ENCODE data around the gene SLCO3A1.

SLCO3A1 gene

GRCh38 chr15:91853511-91853947 lies at the start of gene SLCO3A1:
Gene SLCO3A1 (plus strand): TSS chr15:91853708.
- no peak within 1 kb of the TSS for H3K4me3 ChIP-seq (ENCODE audit: low read depth, low read length)
- no peak for TF ChIP-seq CTCF (IDR thresholded peaks at IDR 0.05; ENCODE audit: low read depth, low read length)

GRCh38 chr15:91807122-91807521 lies 46.4 kb upstream of the SLCO3A1 start:
- TF ChIP-seq CTCF (IDR thresholded peaks at IDR 0.05; ENCODE audit: low read depth, low read length) = no peak
- H3K4me3 ChIP-seq (ENCODE audit: low read depth, low read length) = no peak overlapping the region

GRCh38 chr15:91813924-91814323 lies 39.6 kb upstream of the SLCO3A1 start:
- no peak for TF ChIP-seq CTCF (IDR thresholded peaks at IDR 0.05; ENCODE audit: low read depth, low read length)
- H3K4me3 ChIP-seq (ENCODE audit: low read depth, low read length) = no peak overlapping the region

- no peak for TF ChIP-seq CTCF (IDR thresholded peaks at IDR 0.05; ENCODE audit: low read depth, low read length)
- no peak overlapping the region for H3K4me3 ChIP-seq (ENCODE audit: low read depth, low read length)
Observed at GRCh38 chr15:91816942-91817341, 36.6 kb upstream of the SLCO3A1 start.

- no peak for TF ChIP-seq CTCF (IDR thresholded peaks at IDR 0.05; ENCODE audit: low read depth, low read length)
- no peak overlapping the region for H3K4me3 ChIP-seq (ENCODE audit: low read depth, low read length)
Observed at GRCh38 chr15:91821458-91821857, 32.0 kb upstream of the SLCO3A1 start.

GRCh38 chr15:91824256-91824655 lies 29.3 kb upstream of the SLCO3A1 start:
- TF ChIP-seq CTCF (IDR thresholded peaks at IDR 0.05; ENCODE audit: low read depth, low read length) = no peak
- no peak overlapping the region for H3K4me3 ChIP-seq (ENCODE audit: low read depth, low read length)

- H3K4me3 ChIP-seq (ENCODE audit: low read depth, low read length) = no peak overlapping the region
- TF ChIP-seq CTCF (IDR thresholded peaks at IDR 0.05; ENCODE audit: low read depth, low read length) = no peak
Observed at GRCh38 chr15:91826443-91826842, 27.1 kb upstream of the SLCO3A1 start.
